ENCODE measurements around the gene RBM20. TPM values are rescaled to one million over a fixed set of nuclear protein-coding genes. Genes with fewer than 3 reads are reported as not detected.

Gene RBM20
- total RNA-seq, 1 experiment from 2014 or later: 0.17 TPM

DNA sequence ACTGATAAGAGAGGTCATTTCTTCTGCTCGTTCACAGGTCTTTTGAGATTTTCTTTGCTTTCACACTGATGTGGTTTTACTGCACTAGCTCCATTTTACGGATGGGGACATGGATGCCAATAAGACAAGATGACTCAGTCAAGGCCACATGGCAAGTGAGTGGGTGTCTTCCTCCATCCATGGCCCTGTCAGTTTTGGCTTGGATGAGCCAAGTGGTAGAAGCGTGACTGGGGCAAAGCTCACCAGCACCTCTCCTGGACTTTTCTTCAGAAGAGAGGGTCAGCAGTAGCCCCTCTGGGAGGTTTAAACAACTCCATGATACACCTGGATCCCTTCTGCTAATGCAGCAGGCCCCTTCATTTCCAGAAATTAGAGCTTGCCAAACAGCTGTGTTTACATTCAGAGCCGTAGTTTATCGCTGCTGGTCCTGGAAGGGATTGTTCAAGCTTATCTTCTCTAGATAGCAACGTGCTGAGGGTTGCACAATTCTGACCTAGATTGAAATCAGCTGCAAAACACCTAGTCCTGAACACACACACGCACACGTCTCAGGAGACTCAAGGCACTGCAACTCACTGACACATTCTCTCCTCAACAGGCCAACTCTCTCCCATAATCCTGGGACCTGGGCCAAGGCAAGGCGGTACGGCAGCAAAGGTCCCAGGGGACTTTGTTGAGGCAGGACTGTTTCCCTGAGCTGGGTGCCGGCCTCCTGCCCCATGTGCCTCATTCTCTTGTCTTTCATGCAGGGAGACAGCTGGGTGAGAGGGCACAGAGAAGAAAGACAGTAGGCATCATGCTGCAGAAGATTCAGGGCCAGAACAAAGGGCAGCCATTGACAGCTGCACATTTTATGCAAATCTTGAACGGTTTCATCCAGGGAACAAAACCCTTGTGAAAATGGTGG is 213.4 kb downstream of the RBM20 start:
- no peaks in the 10 kb centered on the region for H3K4me1 ChIP-seq (ENCODE audit: insufficient read depth, low read length)
- H4K20me1 ChIP-seq (ENCODE audit: control insufficient read depth, insufficient read depth, insufficient read length): no peaks in the 10 kb centered on the region
- H4K91ac ChIP-seq (ENCODE audit: insufficient read length, low read depth, low read length): no peak overlapping the region
- no peak overlapping the region for H2BK120ac ChIP-seq (ENCODE audit: low read depth, low read length, poor library complexity, severe bottlenecking)
- no peaks in the 10 kb centered on the region for H3K23me2 ChIP-seq (ENCODE audit: insufficient read length, low read depth, low read length, poor library complexity, severe bottlenecking)
- TF ChIP-seq, protein P1, sequence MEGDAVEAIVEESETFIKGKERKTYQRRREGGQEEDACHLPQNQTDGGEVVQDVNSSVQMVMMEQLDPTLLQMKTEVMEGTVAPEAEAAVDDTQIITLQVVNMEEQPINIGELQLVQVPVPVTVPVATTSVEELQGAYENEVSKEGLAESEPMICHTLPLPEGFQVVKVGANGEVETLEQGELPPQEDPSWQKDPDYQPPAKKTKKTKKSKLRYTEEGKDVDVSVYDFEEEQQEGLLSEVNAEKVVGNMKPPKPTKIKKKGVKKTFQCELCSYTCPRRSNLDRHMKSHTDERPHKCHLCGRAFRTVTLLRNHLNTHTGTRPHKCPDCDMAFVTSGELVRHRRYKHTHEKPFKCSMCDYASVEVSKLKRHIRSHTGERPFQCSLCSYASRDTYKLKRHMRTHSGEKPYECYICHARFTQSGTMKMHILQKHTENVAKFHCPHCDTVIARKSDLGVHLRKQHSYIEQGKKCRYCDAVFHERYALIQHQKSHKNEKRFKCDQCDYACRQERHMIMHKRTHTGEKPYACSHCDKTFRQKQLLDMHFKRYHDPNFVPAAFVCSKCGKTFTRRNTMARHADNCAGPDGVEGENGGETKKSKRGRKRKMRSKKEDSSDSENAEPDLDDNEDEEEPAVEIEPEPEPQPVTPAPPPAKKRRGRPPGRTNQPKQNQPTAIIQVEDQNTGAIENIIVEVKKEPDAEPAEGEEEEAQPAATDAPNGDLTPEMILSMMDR (conservative IDR thresholded peaks at IDR 0.05): no peak
- no peak overlapping the region for H2BK12ac ChIP-seq (ENCODE audit: insufficient read length, low read depth, low read length)
- no peaks in the 10 kb centered on the region for H3K9me3 ChIP-seq (ENCODE audit: control insufficient read depth, low read depth, low read length)
- no peak overlapping the region for H4K8ac ChIP-seq (replicated peaks; ENCODE audit: insufficient read length, low read depth, low read length)
- no peaks in the 10 kb centered on the region for H3K79me1 ChIP-seq (ENCODE audit: insufficient read depth, low read depth, low read length, poor library complexity, severe bottlenecking)
- H3K27me3 Mint-ChIP-seq (ENCODE audit: low read depth): peaks cover 2% of the 10 kb centered on the region; the same call in 1 of the 2 replicates
- no peak overlapping the region for H3K27ac Mint-ChIP-seq
- no peak overlapping the region for H3T11ph ChIP-seq (ENCODE audit: low read length)
- H2BK5ac ChIP-seq (ENCODE audit: insufficient read length, low read length): no peak overlapping the region
- no peak overlapping the region for H3K9ac ChIP-seq (ENCODE audit: extremely low read depth, insufficient read length, low read length)
- H2BK15ac ChIP-seq (ENCODE audit: low read depth, low read length): no peak overlapping the region
- H2AFZ ChIP-seq (ENCODE audit: low read length): no peak overlapping the region
- no peak overlapping the region for H3K14ac ChIP-seq (ENCODE audit: insufficient read depth, low read length)
- H3K4me3 Mint-ChIP-seq: no peak overlapping the region
- no peak overlapping the region for H2AK5ac ChIP-seq (ENCODE audit: insufficient read length, low read length)
- no peak overlapping the region for H3K27ac ChIP-seq (ENCODE audit: insufficient read length, low read depth, low read length)
- no peak for DNase-seq
- H3K23ac ChIP-seq (ENCODE audit: insufficient read length, low read depth, low read length): no peak overlapping the region
- 0 out of 5 replicates have a peak, but pooled peaks cover 0 to 2% of the 10 kb centered on the region in 2 experiments for H3K9me3 Mint-ChIP-seq
- no peaks in the 10 kb centered on the region for H3K27me3 ChIP-seq (ENCODE audit: insufficient read depth, low read length)
- no peak overlapping the region for H4K5ac ChIP-seq (ENCODE audit: insufficient read length, low read depth, low read length)
- H2BK20ac ChIP-seq (ENCODE audit: low read depth, low read length, poor library complexity, severe bottlenecking): no peak overlapping the region
- no peaks in the 10 kb centered on the region for H3K36me3 Mint-ChIP-seq (ENCODE audit: insufficient read depth in 1 of 3, low read depth in 3 of 3)
- peaks cover 4 to 7% of the 10 kb centered on the region in 2 experiments for H3K4me1 Mint-ChIP-seq
- no peak overlapping the region for H3K18ac ChIP-seq (ENCODE audit: insufficient read length, low read depth, low read length)
- H3K79me2 ChIP-seq (ENCODE audit: insufficient read depth, low read length): no peaks in the 10 kb centered on the region
- no peak overlapping the region for H3K4ac ChIP-seq (ENCODE audit: low read depth, low read length)
- no peak overlapping the region for H3K56ac ChIP-seq (ENCODE audit: insufficient read length, low read depth, low read length)
- no peak overlapping the region for H3K4me2 ChIP-seq (ENCODE audit: insufficient read depth, insufficient read length, low read length)
- WGBS (ENCODE audit: extremely low coverage, insufficient read length, low lambda C conversion rate): no CpG with 5 or more reads among the region's 12 CpGs
